GM10266 (cell line): ENCODE results near the gene MAGEB17.

Experiments
- DNase-seq: peaks from one replicate; pipeline ENCODE4 v3.0.0; 2012; ENCODE audit errors: extremely low spot score
- TF ChIP-seq, protein P1 (sequence below): IDR thresholded peaks from 2 replicates; pipeline ENCODE4 v1.5.1; 2012; ENCODE audit warnings: mild to moderate bottlenecking, low read depth; ENCODE audit not compliant: control insufficient read depth, insufficient read depth; ENCODE audit errors: missing control alignments

The MAGEB17 gene

DNA sequence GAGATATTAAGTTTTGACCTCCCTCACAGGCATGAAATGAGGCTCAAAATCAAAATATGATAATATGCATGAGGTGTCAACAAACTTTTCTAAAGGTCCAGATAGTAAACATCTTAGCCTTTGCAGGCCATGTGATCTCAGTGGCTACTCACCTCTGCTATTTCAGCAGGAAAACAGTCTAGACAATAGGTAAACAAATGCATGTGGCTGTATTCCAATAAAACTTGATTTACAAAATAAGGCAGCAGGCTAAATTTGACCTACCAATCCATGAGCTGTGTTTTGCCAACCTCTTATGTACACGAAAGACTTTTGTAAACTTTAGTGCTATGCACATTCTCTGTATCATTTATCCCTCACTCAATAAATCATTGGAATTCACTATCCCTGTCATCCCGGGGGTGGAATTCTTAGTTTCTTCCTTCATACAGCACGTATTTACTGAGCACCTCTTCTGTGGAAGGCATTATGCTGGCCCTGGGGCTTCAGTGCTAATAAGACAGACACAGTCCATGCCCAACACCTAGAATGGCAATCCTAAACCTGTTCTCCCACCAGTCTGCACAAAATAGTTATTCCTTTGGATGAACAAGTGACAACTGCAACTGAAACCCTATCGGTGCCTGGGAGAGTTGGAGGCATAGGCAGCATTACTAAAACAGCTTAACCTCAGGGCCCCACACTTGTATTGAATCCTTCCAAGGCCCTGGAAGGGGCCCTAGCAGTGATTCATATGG lies 19.9 kb downstream of the MAGEB17 start:
- no peak for DNase-seq
- TF ChIP-seq, protein P1, sequence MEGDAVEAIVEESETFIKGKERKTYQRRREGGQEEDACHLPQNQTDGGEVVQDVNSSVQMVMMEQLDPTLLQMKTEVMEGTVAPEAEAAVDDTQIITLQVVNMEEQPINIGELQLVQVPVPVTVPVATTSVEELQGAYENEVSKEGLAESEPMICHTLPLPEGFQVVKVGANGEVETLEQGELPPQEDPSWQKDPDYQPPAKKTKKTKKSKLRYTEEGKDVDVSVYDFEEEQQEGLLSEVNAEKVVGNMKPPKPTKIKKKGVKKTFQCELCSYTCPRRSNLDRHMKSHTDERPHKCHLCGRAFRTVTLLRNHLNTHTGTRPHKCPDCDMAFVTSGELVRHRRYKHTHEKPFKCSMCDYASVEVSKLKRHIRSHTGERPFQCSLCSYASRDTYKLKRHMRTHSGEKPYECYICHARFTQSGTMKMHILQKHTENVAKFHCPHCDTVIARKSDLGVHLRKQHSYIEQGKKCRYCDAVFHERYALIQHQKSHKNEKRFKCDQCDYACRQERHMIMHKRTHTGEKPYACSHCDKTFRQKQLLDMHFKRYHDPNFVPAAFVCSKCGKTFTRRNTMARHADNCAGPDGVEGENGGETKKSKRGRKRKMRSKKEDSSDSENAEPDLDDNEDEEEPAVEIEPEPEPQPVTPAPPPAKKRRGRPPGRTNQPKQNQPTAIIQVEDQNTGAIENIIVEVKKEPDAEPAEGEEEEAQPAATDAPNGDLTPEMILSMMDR: no peak

DNA sequence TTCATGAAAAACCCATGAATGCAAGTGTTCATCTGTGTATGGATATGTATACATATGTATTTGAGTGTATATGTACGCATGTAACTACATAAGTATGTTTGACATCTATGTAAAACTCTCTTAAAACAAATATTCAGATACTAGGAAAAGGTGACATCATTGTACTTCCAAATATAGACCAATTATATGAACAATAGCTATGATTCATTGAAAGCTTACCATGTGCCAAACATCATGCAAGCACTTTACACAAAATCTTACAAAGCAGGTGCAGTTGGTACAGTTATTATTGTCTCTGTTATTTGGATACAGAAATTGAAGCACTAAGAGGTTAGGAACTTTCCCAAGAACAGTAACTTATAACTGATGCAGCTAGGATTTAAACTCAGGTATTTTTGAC lies 21.4 kb downstream of the MAGEB17 start:
- no peak for DNase-seq
- TF ChIP-seq, protein P1: no peak

- TF ChIP-seq, protein P1: no peak
- DNase-seq: no peak
These were observed 24.3 kb downstream of the MAGEB17 start for GRCh38 chrX:16191605-16192004.

DNA sequence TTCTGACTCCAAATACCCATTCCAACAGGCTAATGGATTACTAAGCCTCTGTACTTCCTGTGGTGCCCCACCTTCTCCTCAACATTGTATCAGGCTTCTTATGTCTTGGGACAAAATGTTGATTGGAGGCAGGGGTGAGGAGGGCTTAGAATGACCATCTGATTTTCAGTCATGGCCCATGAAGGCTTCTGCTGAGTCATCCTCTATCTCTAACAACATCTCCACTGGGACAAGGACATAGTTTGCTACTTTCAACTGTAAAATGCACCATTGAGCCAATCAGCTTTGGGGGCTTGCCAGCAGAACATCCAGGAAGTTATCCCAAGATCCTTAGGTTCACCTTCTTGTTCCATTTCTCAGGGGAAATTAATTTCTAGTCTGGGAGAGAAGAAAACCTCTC lies 29.5 kb downstream of the MAGEB17 start:
- DNase-seq: no peak
- TF ChIP-seq, protein P1: no peak

DNA sequence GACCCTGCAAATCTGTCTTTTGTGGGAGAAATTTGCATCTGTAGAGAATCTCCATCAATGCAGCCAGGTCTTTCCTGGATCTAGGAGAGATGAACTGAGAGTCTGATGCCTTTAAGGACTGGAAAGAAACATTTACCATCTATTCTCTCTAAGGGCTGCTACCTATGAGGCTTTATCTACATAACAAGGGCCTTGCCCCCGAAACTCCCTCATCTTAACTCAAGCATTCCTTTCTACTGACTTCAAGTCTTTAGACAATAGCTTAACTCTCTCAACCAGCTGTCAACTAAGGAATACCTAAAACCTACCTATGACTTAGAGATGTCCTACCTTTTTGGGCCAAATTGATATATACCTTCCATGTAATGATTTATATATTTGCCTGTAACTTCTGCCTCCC lies 32.1 kb downstream of the MAGEB17 start:
- no peak for DNase-seq
- TF ChIP-seq, protein P1: no peak

GRCh38 chrX:16202943-16203342 lies 35.7 kb downstream of the MAGEB17 start:
- TF ChIP-seq, protein P1: no peak
- DNase-seq: no peak

DNA sequence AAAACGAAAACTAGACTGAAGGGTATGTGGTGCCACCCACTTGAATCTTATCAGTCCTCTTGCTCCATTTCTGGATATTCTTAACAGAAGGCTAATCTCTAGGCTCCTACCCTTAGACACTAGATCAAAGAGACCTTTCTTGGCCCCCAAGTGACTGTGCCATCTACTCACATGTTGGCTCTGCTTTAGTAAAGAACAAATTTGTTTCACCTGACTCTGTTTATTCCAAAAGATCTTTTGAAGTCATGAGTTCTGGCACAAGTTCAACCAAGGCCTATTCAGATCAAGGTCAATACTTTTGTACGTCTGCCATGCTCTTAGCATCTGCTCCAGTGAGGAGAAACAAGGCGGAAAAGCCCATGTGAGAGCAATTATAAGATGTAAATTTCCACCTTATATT lies 37.3 kb downstream of the MAGEB17 start:
- TF ChIP-seq, protein P1: no peak
- no peak for DNase-seq
